Skeletal muscle cell (primary cell): ENCODE measurements around the gene FAM222B.
"Not testable (repeated sequence)": the region's sequence is repeated elsewhere in the genome, so short reads cannot be mapped to it uniquely, and the experiment has no call there.

Source experiments
- DNase-seq: peaks from one replicate; pipeline ENCODE4 v3.0.0-alpha.2; 2010; ENCODE audit warnings: low read depth
- H3K4me3 ChIP-seq: 2 replicates; pipeline ENCODE4 v1.5.1; 2011; ENCODE audit warnings: low read depth, mild to moderate bottlenecking, control low read depth, low read length, moderate library complexity

Gene FAM222B

GRCh38 chr17:28722417-28723158, 120.0 kb downstream of the FAM222B start:
- peak overlapping the region; percentile 5 for H3K4me3 ChIP-seq
- no peak for DNase-seq

- not testable (repeated sequence) for DNase-seq
- H3K4me3 ChIP-seq, result peak overlapping the region; percentile 96
Measured at GRCh38 chr17:28720997-28721329, 121.6 kb downstream of the FAM222B start.

GRCh38 chr17:28720247-28720996, 122.2 kb downstream of the FAM222B start:
- peak overlapping the region; percentile 96 for H3K4me3 ChIP-seq
- no peak for DNase-seq

- H3K4me3 ChIP-seq, result peak overlapping the region; percentile 96
Measured at GRCh38 chr17:28719021-28719433, 123.6 kb downstream of the FAM222B start.

GRCh38 chr17:28718333-28719020, 124.1 kb downstream of the FAM222B start:
- no peak for DNase-seq

More at GRCh38 chr17:28719021-28719433, 123.6 kb downstream of the FAM222B start:
- DNase-seq, result no peak

GRCh38 chr17:28717578-28718332, 124.8 kb downstream of the FAM222B start, which contains the start of gene RAB34:
TSS of gene RAB34 (minus strand) at chr17:28717868. CDS start at chr17:28717266, 602 bp downstream.
- no peak for DNase-seq

More at GRCh38 chr17:28718333-28719020, 124.1 kb downstream of the FAM222B start:
- peak overlapping the region; percentile 96 for H3K4me3 ChIP-seq

GRCh38 chr17:28716740-28717577, 125.6 kb downstream of the FAM222B start:
- peak overlapping the region; percentile 96 for H3K4me3 ChIP-seq
- no peak for DNase-seq

More at GRCh38 chr17:28717578-28718332, 124.8 kb downstream of the FAM222B start, which contains the start of gene RAB34:
- peak within 1 kb of the TSS; percentile 96 for H3K4me3 ChIP-seq

GRCh38 chr17:28715217-28715616, 127.4 kb downstream of the FAM222B start:
- no peak for DNase-seq
- no peak overlapping the region for H3K4me3 ChIP-seq

GRCh38 chr17:28714281-28714680, 128.3 kb downstream of the FAM222B start:
- no peak overlapping the region for H3K4me3 ChIP-seq
- no peak for DNase-seq

GRCh38 chr17:28712705-28713415, 129.7 kb downstream of the FAM222B start:
- no peak for DNase-seq
- H3K4me3 ChIP-seq, result no peak overlapping the region

GRCh38 chr17:28712032-28712704, 130.4 kb downstream of the FAM222B start:
- no peak for DNase-seq

GRCh38 chr17:28711723-28712031, 130.9 kb downstream of the FAM222B start, which contains the start of gene PROCA1:
TSS of gene PROCA1 (minus strand) at chr17:28711888. CDS start at chr17:28711660, 228 bp downstream.
- DNase-seq, result no peak
- H3K4me3 ChIP-seq, result peak within 1 kb of the TSS; percentile 61

More at GRCh38 chr17:28712032-28712704, 130.4 kb downstream of the FAM222B start:
- H3K4me3 ChIP-seq, result peak overlapping the region; percentile 61

- DNase-seq, result no peak
- H3K4me3 ChIP-seq, result peak overlapping the region; percentile 61
Measured at GRCh38 chr17:28710861-28711722, 131.5 kb downstream of the FAM222B start.

GRCh38 chr17:28707339-28707720, 135.3 kb downstream of the FAM222B start:
- no peak for DNase-seq

GRCh38 chr17:28706471-28707338, 135.9 kb downstream of the FAM222B start:
- no peak for DNase-seq

More at GRCh38 chr17:28707339-28707720, 135.3 kb downstream of the FAM222B start:
- no peak overlapping the region for H3K4me3 ChIP-seq

More at GRCh38 chr17:28706471-28707338, 135.9 kb downstream of the FAM222B start:
- H3K4me3 ChIP-seq, result no peak overlapping the region
